NCI-H345 treated with DMSO at 0.1 percent for 48 hours (cell line): Measurements from ENCODE around the gene RAC2.

Experiments used
- DNase-seq: peaks from one replicate; lab custom pipeline; 2025; ENCODE audit not compliant: unreplicated experiment; lab: John Stamatoyannopoulos, UW

The RAC2 gene

GRCh38 chr22:37276776-37277175, 32.7 kb upstream of the RAC2 start:
- DNase-seq: no peak

- DNase-seq: no peak
These were observed 31.6 kb upstream of the RAC2 start for GRCh38 chr22:37275622-37276021.

GRCh38 chr22:37275134-37275533, 31.1 kb upstream of the RAC2 start:
- DNase-seq: no peak

- no peak for DNase-seq
These were observed 30.4 kb upstream of the RAC2 start for GRCh38 chr22:37274380-37274862.

GRCh38 chr22:37273846-37274225, 29.8 kb upstream of the RAC2 start:
- DNase-seq: no peak

- DNase-seq: no peak
These were observed 29.2 kb upstream of the RAC2 start for GRCh38 chr22:37273126-37273845.

GRCh38 chr22:37270928-37271650, 27.0 kb upstream of the RAC2 start:
- no peak for DNase-seq

GRCh38 chr22:37269936-37270678, 26.0 kb upstream of the RAC2 start:
- no peak for DNase-seq

GRCh38 chr22:37267661-37268413, 23.8 kb upstream of the RAC2 start:
- no peak for DNase-seq

GRCh38 chr22:37267135-37267587, 23.1 kb upstream of the RAC2 start:
- no peak for DNase-seq

- no peak for DNase-seq
These were observed 22.6 kb upstream of the RAC2 start for GRCh38 chr22:37266581-37267134.

GRCh38 chr22:37263966-37264887, 20.2 kb upstream of the RAC2 start:
- no peak for DNase-seq

- DNase-seq: no peak
These were observed 18.3 kb upstream of the RAC2 start for GRCh38 chr22:37262346-37262745.

- peak; percentile 36 for DNase-seq
These were observed 16.9 kb upstream of the RAC2 start for GRCh38 chr22:37260901-37261336.

GRCh38 chr22:37260155-37260795, 16.2 kb upstream of the RAC2 start:
- DNase-seq: no peak

- DNase-seq: no peak
These were observed 15.5 kb upstream of the RAC2 start for GRCh38 chr22:37259540-37260029.

- no peak for DNase-seq
These were observed 14.8 kb upstream of the RAC2 start for GRCh38 chr22:37258753-37259401.

GRCh38 chr22:37258005-37258752, 14.1 kb upstream of the RAC2 start:
- no peak for DNase-seq
